Natural killer cell treated with Interleukin-12 subunit alpha and Interleukin-12 subunit beta and Interleukin-15 and Interleukin-18, amount 100 ng/mL, for 72 hours (primary cell): ENCODE data around the gene PRKG1. TPM values are rescaled to one million over a fixed set of nuclear protein-coding genes. Genes with fewer than 3 reads are reported as not detected.

Experiments
- ATAC-seq, 2 donors: fragments of 150-1000 bp; cut with Tn5 transposase in 1 of 2; sonication (Bioruptor Pico), chemical (Tn5 transposase) in 1 of 2; 2 replicates each; pipeline ENCODE4 v1.10.0; 2021
- DNase-seq: peaks from one replicate; pipeline ENCODE4 v3.0.0; 2022; ENCODE audit warnings: low spot score
- H3K27ac Mint-ChIP-seq, 2 donors: 1 replicate in 1 of 2; 2 replicates in 1 of 2; pipeline ENCODE4 v1.8.0; 2022; ENCODE audit warnings: mixed read lengths in 2 of 2, mild to moderate bottlenecking in 1 of 2, moderate library complexity in 1 of 2
- H3K27me3 Mint-ChIP-seq, 2 donors: 1 replicate in 1 of 2; 2 replicates in 1 of 2; pipeline ENCODE4 v1.8.0; 2022; ENCODE audit warnings: mixed read lengths in 2 of 2
- H3K36me3 Mint-ChIP-seq: one replicate; pipeline ENCODE4 v1.8.0; 2022; ENCODE audit warnings: mixed read lengths
- H3K4me1 Mint-ChIP-seq, 2 donors: 1 replicate in 1 of 2; 2 replicates in 1 of 2; pipeline ENCODE4 v1.8.0; 2022; ENCODE audit warnings: low read depth in 2 of 2, mixed read lengths in 2 of 2, mild to moderate bottlenecking in 1 of 2
- H3K4me3 Mint-ChIP-seq: one replicate; pipeline ENCODE4 v1.8.0; 2022; ENCODE audit warnings: mixed read lengths
- H3K9me3 Mint-ChIP-seq: 2 replicates; pipeline ENCODE4 v1.8.0; 2022; ENCODE audit warnings: mixed read lengths
- total RNA-seq, 2 donors: library from RNA; stranded (reverse); gene quantifications; one replicate each; pipeline ENCODE4 v1.2.3, GENCODE V29; 2022

The PRKG1 gene
- total RNA-seq, 2 donors from 2014 or later = 0.10 TPM; not detected in 1

DNA sequence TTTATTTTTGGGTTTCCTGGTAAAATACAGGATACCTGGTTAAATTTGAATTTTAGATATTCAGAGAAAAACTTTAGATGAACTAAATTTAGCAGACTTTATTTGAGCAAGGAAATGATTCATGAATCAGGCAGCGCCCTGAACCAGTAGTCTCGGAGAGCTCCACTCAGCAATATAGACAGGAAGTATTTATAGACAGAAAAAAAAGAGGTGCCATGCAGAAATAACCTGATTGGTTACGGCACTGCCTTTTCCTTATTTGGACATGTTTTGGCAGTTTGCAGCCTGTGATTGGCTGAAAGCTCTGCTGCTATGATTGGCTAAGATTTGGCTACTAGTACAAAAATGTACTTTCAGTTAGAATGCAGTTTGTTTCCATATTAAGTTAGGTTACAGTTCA lies 1041.5 kb downstream of the PRKG1 start:
- Mint-ChIP-seq H3K27ac (no peak overlapping the region), H3K27me3 (no peaks in the 10 kb centered on the region), H3K4me1 (no peaks in the 10 kb centered on the region), H3K4me3 (no peak overlapping the region), H3K36me3 (no peaks in the 10 kb centered on the region), H3K9me3 (peaks cover 3% of the 10 kb centered on the region)
- DNase-seq (no peak), ATAC-seq (no peak)

DNA sequence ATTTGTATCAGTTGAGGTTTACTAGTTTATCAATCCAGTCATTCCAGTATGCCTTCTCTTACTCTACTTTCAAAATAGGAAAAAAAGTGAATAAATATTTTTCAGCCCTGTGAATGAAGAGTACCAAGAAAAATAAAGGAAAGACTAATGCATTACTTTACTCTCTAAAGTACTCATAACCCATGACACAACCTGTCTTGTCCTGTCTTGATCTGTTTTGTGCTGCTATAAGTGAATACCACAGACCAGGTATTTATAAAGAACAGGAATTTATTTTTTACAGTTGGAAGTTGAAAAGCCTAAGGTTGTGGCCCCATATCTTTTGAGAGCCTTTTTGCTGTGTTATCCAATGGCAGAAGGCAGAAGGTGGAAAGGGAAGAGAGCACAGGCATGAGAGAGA lies 1045.2 kb downstream of the PRKG1 start:
- DNase-seq (no peak), ATAC-seq (no peak)
- no peaks in the 10 kb centered on the region for H3K27me3 Mint-ChIP-seq
- no peak overlapping the region for H3K4me3 Mint-ChIP-seq
- no peaks in the 10 kb centered on the region for H3K4me1 Mint-ChIP-seq
- H3K36me3 Mint-ChIP-seq = no peaks in the 10 kb centered on the region
- H3K27ac Mint-ChIP-seq = no peak overlapping the region
- peaks cover 3% of the 10 kb centered on the region for H3K9me3 Mint-ChIP-seq

DNA sequence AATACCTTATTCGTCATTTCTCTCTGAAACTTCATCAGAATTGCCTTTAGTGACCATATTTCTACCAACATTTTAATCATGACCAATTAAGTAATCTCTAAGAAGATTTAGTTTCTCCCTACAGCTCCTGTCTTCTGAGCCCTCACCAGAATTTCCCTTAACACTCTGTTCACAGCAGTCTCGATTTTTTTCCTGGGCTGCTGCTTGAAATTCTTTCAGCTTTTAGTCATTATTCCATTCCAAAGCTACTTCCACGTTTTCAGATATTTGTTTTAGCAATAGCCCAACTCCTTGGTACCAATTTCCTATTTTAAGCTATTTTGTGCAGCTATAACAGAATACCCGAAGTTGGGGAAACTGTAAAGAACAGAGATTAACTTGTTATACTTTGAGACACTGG lies 1047.4 kb downstream of the PRKG1 start:
- Mint-ChIP-seq H3K4me3 (no peak overlapping the region), H3K36me3 (no peaks in the 10 kb centered on the region), H3K9me3 (peaks cover 5% of the 10 kb centered on the region), H3K4me1 (no peaks in the 10 kb centered on the region), H3K27ac (no peak overlapping the region), H3K27me3 (no peaks in the 10 kb centered on the region)
- no peak for ATAC-seq
- DNase-seq = no peak

DNA sequence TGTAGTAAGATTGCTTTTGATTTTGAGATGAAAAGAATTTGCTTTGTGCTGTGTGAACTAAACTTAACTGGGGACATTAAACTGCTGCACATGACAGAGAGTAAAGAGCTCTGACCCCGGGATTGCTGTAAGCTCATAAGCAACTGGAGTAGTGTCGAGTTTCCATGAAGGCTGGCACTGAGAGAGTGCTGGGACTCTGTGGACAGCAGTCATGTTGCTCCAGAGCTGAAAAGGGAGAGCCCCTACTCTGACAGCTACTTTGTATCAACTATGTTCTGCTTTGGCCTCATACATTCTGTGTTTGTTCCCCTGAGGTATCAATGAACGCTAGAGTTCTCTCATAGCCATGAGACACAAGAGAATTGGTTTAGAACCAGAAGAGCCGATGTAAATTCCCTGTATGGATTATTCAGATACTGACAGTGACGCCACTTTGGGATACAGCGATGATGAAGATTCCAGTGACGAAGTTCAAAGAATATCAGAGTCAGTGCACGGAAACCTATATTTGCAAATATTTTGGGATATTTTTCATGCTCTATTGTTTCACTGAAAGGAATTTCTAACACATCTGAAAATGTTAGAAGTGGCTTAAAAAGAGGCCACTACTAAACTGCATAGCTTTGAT lies 1053.9 kb downstream of the PRKG1 start:
- no peak overlapping the region for H3K27ac Mint-ChIP-seq
- no peaks in the 10 kb centered on the region for H3K36me3 Mint-ChIP-seq
- ATAC-seq (no peak), DNase-seq (no peak)
- H3K9me3 Mint-ChIP-seq = peaks cover 8% of the 10 kb centered on the region
- H3K4me1 Mint-ChIP-seq = no peaks in the 10 kb centered on the region
- H3K4me3 Mint-ChIP-seq = no peak overlapping the region
- no peaks in the 10 kb centered on the region for H3K27me3 Mint-ChIP-seq

DNA sequence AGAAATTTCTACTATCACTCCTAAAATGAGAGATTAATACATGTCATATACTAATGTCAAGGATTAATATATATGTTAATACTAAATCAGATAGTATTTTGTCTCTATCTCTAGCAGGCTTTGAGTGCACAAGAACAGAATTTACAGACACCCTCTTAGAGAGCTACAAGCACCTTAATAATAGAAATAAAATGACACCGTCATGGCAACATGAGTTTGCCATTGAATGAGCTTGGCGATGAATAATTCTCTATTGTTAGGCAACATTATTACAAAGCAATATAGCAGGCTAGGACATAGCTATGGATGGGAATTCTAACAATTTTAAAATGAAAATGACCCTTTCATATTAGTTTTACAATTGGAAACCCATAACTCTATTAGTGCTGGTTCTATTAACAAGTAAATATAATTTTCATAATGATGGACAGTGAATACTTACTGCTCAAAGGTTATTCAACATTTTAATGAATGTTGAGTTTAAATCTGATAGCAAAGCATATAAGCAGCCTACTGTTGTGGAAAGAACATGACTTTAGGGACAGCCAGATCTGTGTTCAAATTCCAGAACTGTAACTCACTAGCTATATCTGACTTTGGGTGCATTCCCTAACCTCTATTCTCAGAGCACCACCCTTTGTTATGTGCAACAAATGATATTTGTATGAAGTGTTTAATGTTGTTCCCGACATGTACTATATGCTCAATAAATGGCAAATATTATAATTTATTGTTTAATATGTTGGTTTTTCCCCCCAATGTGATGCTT lies 1055.3 kb downstream of the PRKG1 start:
- H3K4me3 Mint-ChIP-seq = no peak overlapping the region
- no peaks in the 10 kb centered on the region for H3K36me3 Mint-ChIP-seq
- H3K9me3 Mint-ChIP-seq = peaks cover 8% of the 10 kb centered on the region
- H3K4me1 Mint-ChIP-seq = no peaks in the 10 kb centered on the region
- H3K27ac Mint-ChIP-seq = no peak overlapping the region
- H3K27me3 Mint-ChIP-seq = no peaks in the 10 kb centered on the region
- DNase-seq = no peak
- no peak for ATAC-seq

- no peaks in the 10 kb centered on the region for H3K27me3 Mint-ChIP-seq
- no peak overlapping the region for H3K27ac Mint-ChIP-seq
- no peaks in the 10 kb centered on the region for H3K4me1 Mint-ChIP-seq
- H3K4me3 Mint-ChIP-seq = no peak overlapping the region
- no peak for DNase-seq
- no peaks in the 10 kb centered on the region for H3K36me3 Mint-ChIP-seq
- H3K9me3 Mint-ChIP-seq = no peaks in the 10 kb centered on the region
- no peak for ATAC-seq
Measured at GRCh38 chr10:52135101-52135500, 1060.8 kb downstream of the PRKG1 start.

- ATAC-seq (no peak), DNase-seq (no peak)
- H3K27ac Mint-ChIP-seq = no peak overlapping the region
- no peaks in the 10 kb centered on the region for H3K36me3 Mint-ChIP-seq
- no peaks in the 10 kb centered on the region for H3K27me3 Mint-ChIP-seq
- no peaks in the 10 kb centered on the region for H3K9me3 Mint-ChIP-seq
- no peaks in the 10 kb centered on the region for H3K4me1 Mint-ChIP-seq
- H3K4me3 Mint-ChIP-seq = no peak overlapping the region
Measured at GRCh38 chr10:52136921-52137320, 1062.6 kb downstream of the PRKG1 start.

GRCh38 chr10:52143338-52143737 lies 1069.1 kb downstream of the PRKG1 start:
- peaks cover 8% of the 10 kb centered on the region for H3K9me3 Mint-ChIP-seq
- no peak overlapping the region for H3K27ac Mint-ChIP-seq
- DNase-seq (no peak), ATAC-seq (no peak)
- H3K36me3 Mint-ChIP-seq = no peaks in the 10 kb centered on the region
- no peaks in the 10 kb centered on the region for H3K27me3 Mint-ChIP-seq
- H3K4me1 Mint-ChIP-seq = no peaks in the 10 kb centered on the region
- no peak overlapping the region for H3K4me3 Mint-ChIP-seq

DNA sequence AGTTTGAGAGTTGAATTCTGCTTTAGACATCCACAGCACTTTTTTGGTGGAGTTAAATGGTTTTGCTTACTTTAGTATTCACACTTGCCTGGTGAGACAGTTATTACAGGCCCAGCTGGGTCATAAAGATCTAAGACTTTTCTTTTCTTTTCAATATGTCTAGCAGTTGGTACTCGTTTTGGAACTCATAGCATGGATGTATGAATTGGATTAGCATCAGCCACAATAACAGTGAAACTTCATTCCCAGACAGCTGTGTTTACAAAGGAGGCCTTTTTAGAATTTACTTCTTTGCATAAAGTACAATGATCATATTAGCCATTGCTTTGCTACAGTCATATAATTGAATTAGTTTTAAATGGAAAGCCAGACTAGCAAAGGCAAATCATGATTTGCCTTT lies 1071.3 kb downstream of the PRKG1 start:
- ATAC-seq = no peak
- H3K27me3 Mint-ChIP-seq = no peaks in the 10 kb centered on the region
- H3K27ac Mint-ChIP-seq = no peak overlapping the region
- H3K4me1 Mint-ChIP-seq = no peaks in the 10 kb centered on the region
- H3K36me3 Mint-ChIP-seq = no peaks in the 10 kb centered on the region
- no peak for DNase-seq
- peaks cover 12% of the 10 kb centered on the region for H3K9me3 Mint-ChIP-seq
- no peak overlapping the region for H3K4me3 Mint-ChIP-seq

- peaks cover 12% of the 10 kb centered on the region for H3K9me3 Mint-ChIP-seq
- no peaks in the 10 kb centered on the region for H3K36me3 Mint-ChIP-seq
- no peak for ATAC-seq
- no peak overlapping the region for H3K27ac Mint-ChIP-seq
- DNase-seq = no peak
- H3K4me1 Mint-ChIP-seq = no peaks in the 10 kb centered on the region
- H3K27me3 Mint-ChIP-seq = no peaks in the 10 kb centered on the region
- no peak overlapping the region for H3K4me3 Mint-ChIP-seq
Measured at GRCh38 chr10:52146766-52147165, 1072.5 kb downstream of the PRKG1 start.

GRCh38 chr10:52170776-52171175 lies 1096.5 kb downstream of the PRKG1 start:
- peaks cover 9% of the 10 kb centered on the region for H3K9me3 Mint-ChIP-seq
- DNase-seq (no peak), ATAC-seq (no peak)
- no peak overlapping the region for H3K27ac Mint-ChIP-seq
- no peaks in the 10 kb centered on the region for H3K27me3 Mint-ChIP-seq
- H3K4me1 Mint-ChIP-seq = no peaks in the 10 kb centered on the region
- peaks cover 5% of the 10 kb centered on the region for H3K36me3 Mint-ChIP-seq
- no peak overlapping the region for H3K4me3 Mint-ChIP-seq

DNA sequence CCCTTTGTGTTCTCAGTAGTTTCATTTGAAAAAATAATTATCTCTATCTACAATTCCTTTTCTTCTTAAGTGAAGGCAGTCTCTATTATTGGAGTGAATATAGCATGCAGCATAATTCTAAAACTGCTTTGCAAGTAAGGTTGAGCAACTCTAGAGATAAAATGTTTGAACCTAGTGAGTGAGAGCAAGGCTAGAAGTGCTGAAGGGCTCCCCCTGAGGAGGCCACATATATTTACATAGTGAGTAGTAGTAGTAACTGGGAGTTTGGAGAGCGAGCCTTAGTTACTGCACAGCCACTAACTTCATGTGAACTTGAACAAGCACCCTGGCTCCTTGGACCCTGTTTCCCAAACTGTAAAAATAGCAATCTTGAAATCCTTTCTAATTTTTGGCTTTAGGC lies 1098.3 kb downstream of the PRKG1 start:
- Mint-ChIP-seq H3K27ac (no peak overlapping the region), H3K4me3 (no peak overlapping the region), H3K36me3 (peaks cover 5% of the 10 kb centered on the region), H3K27me3 (no peaks in the 10 kb centered on the region), H3K9me3 (peaks cover 12% of the 10 kb centered on the region), H3K4me1 (no peaks in the 10 kb centered on the region)
- no peak for DNase-seq
- no peak for ATAC-seq

- Mint-ChIP-seq H3K27me3 (no peaks in the 10 kb centered on the region), H3K4me1 (no peaks in the 10 kb centered on the region), H3K9me3 (peaks cover 3% of the 10 kb centered on the region), H3K4me3 (no peak overlapping the region), H3K36me3 (peaks cover 3% of the 10 kb centered on the region), H3K27ac (no peak overlapping the region)
- ATAC-seq (no peak), DNase-seq (no peak)
Measured at GRCh38 chr10:52185256-52185655, 1111.0 kb downstream of the PRKG1 start.

- ATAC-seq (no peak), DNase-seq (no peak)
- Mint-ChIP-seq H3K36me3 (no peaks in the 10 kb centered on the region), H3K4me1 (no peaks in the 10 kb centered on the region), H3K27me3 (no peaks in the 10 kb centered on the region), H3K9me3 (peaks cover 2% of the 10 kb centered on the region), H3K27ac (no peak overlapping the region), H3K4me3 (no peak overlapping the region)
Measured at GRCh38 chr10:52187521-52188258, 1113.4 kb downstream of the PRKG1 start.
